ENCODE results near the gene CFAP100. TPM values are rescaled to one million over a fixed set of nuclear protein-coding genes. Genes with fewer than 3 reads are reported as not detected.
A peak's percentile ranks its signal among the peaks of the same experiment; 100 is the strongest.

CFAP100 gene
- polyA plus RNA-seq, 3 donors: not detected

- no peaks in the 10 kb centered on the region for H3K9me3 ChIP-seq (replicated peaks in 1 of 2; ENCODE audit: control insufficient read depth in 1 of 2, insufficient read depth in 1 of 2, low read length in 2 of 2)
- no peak overlapping the region for H3K27ac ChIP-seq (ENCODE audit: low read depth in 1 of 2, low read length in 2 of 2)
- H3K4me2 ChIP-seq (replicated peaks; ENCODE audit: extremely low read depth, low read length, poor library complexity, severe bottlenecking): no peak overlapping the region
- WGBS (ENCODE audit: insufficient coverage): 95% methylated on average over 4 of the region's 6 CpGs
- Mint-ChIP-seq H3K4me3 (no peak overlapping the region), H3K27ac (peak overlapping the region in 2 of 7 donors; percentile 1 to 22), H3K9me3 (peaks cover 0 to 2% (median 0%) of the 10 kb centered on the region in 7 donors), H3K36me3 (no peaks in the 10 kb centered on the region), H3K4me1 (no peaks in the 10 kb centered on the region), H3K27me3 (ENCODE audit: low read depth in 3 of 3) (peaks cover 27 to 56% (median 33%) of the 10 kb centered on the region in 3 donors)
- H3K4me3 ChIP-seq (replicated peaks in 1 of 3; ENCODE audit: low read depth in 2 of 3, low read length in 3 of 3): no peak overlapping the region
- intact Hi-C loops (cut with micrococcal nuclease): no loop called here
- no peaks in the 10 kb centered on the region for H3K79me2 ChIP-seq (ENCODE audit: insufficient read depth, low read length)
- TF ChIP-seq CTCF (IDR thresholded peaks at IDR 0.05): no peak
- DNase-seq: no peak
- no peak overlapping the region for H2AFZ ChIP-seq (ENCODE audit: insufficient read depth, low read depth, low read length, poor library complexity, severe bottlenecking)
- H4K20me1 ChIP-seq (ENCODE audit: insufficient read depth, low read length): no peaks in the 10 kb centered on the region
- H3K4me1 ChIP-seq (ENCODE audit: control insufficient read depth in 1 of 2, insufficient read depth in 2 of 2, low read length in 2 of 2): no peaks in the 10 kb centered on the region
- H3K36me3 ChIP-seq (replicated peaks in 1 of 2; ENCODE audit: control insufficient read depth in 1 of 2, insufficient read depth in 2 of 2, low read length in 2 of 2): no peaks in the 10 kb centered on the region
- no peak overlapping the region for H3K9ac ChIP-seq (ENCODE audit: insufficient read depth, low read length, poor library complexity, severe bottlenecking)
- H3K27me3 ChIP-seq (ENCODE audit: control insufficient read depth in 2 of 2, insufficient read depth in 2 of 2, low read length in 2 of 2): peaks cover 0 to 12% of the 10 kb centered on the region in 2 donors
Measured at GRCh38 chr3:126412841-126413692, 18.4 kb downstream of the CFAP100 start.

- TF ChIP-seq CTCF (IDR thresholded peaks at IDR 0.05): no peak
- Mint-ChIP-seq H3K4me3 (no peak overlapping the region), H3K4me1 (no peaks in the 10 kb centered on the region), H3K36me3 (no peaks in the 10 kb centered on the region), H3K27me3 (ENCODE audit: low read depth in 3 of 3) (peaks cover 25 to 54% (median 32%) of the 10 kb centered on the region in 3 donors), H3K9me3 (peaks cover 0 to 2% (median 0%) of the 10 kb centered on the region in 7 donors), H3K27ac (peak overlapping the region in 1 of 7 donors; percentile 22)
- WGBS (ENCODE audit: insufficient coverage): 97% methylated on average over 4 of the region's 4 CpGs
- no peak for DNase-seq
- Histone ChIP-seq H3K4me1 (ENCODE audit: control insufficient read depth in 1 of 2, insufficient read depth in 2 of 2, low read length in 2 of 2) (no peaks in the 10 kb centered on the region), H3K4me3 (replicated peaks in 1 of 3; ENCODE audit: low read depth in 2 of 3, low read length in 3 of 3) (no peak overlapping the region), H3K27ac (ENCODE audit: low read depth in 1 of 2, low read length in 2 of 2) (no peak overlapping the region), H3K79me2 (ENCODE audit: insufficient read depth, low read length) (no peaks in the 10 kb centered on the region), H3K4me2 (replicated peaks; ENCODE audit: extremely low read depth, low read length, poor library complexity, severe bottlenecking) (no peak overlapping the region), H3K36me3 (replicated peaks in 1 of 2; ENCODE audit: control insufficient read depth in 1 of 2, insufficient read depth in 2 of 2, low read length in 2 of 2) (no peaks in the 10 kb centered on the region), H2AFZ (ENCODE audit: insufficient read depth, low read depth, low read length, poor library complexity, severe bottlenecking) (no peak overlapping the region), H3K27me3 (ENCODE audit: control insufficient read depth in 2 of 2, insufficient read depth in 2 of 2, low read length in 2 of 2) (peaks cover 0 to 12% of the 10 kb centered on the region in 2 donors), H3K9me3 (replicated peaks in 1 of 2; ENCODE audit: control insufficient read depth in 1 of 2, insufficient read depth in 1 of 2, low read length in 2 of 2) (no peaks in the 10 kb centered on the region), H4K20me1 (ENCODE audit: insufficient read depth, low read length) (no peaks in the 10 kb centered on the region), H3K9ac (ENCODE audit: insufficient read depth, low read length, poor library complexity, severe bottlenecking) (no peak overlapping the region)
- intact Hi-C loops (cut with micrococcal nuclease): no loop called here
Measured at GRCh38 chr3:126413693-126414080, 19.0 kb downstream of the CFAP100 start.

Data from CD14-positive monocyte (primary cell).